Stimulated activated CD4-positive, alpha-beta T cell treated with anti-CD3 and anti-CD28 coated beads, Interleukin-1b, Interleukin-23, amount 100 ng/mL, for 4 hours (primary cell): ENCODE measurements around the gene UBAP2L.
"Not testable (repeated sequence)": the region's sequence is repeated elsewhere in the genome, so short reads cannot be mapped to it uniquely, and the experiment has no call there.

Source experiments
- DNase-seq, 2 donors: peaks; one replicate each; pipeline ENCODE4 v3.0.0-alpha.2; 2020; ENCODE audit warnings: low read depth in 2 of 2

The UBAP2L gene

DNA sequence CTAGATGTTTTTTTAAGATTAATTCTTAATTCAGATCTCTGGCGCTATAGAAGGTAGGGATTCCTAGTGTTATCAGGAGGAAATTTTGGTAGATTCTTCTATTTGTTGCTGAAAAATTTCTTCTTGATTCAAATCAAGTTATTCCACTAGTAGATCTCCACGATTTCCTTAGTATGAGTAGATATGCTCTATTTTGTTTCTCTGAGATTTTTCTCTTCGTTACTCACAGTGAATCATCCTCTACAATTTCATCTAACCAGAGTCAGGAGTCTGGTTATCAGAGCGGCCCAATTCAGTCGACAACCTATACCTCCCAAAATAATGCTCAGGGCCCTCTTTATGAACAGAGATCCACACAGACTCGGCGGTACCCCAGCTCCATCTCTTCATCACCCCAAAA is 32.9 kb downstream of the UBAP2L start:
- DNase-seq = no peak

GRCh38 chr1:154256686-154257085 is 35.9 kb downstream of the UBAP2L start:
- no peak for DNase-seq

DNA sequence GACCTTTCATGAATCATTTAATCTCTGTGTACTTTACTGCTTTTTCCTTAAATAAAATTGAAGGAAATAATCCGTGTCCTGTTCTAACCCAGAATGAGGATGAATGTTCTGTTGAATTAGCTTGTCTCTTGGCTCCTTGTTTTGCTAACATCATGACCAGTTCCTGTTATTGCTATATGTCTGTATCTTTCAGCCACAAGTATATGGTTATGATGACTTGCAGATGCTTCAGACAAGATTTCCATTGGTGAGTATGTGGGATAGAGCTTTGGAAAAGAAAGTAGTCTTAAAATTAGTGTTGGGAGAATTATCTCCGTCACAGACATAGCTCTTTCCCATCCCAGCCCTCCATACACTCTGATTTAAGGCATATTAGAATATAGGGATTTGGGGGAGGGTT is 38.0 kb downstream of the UBAP2L start:
- DNase-seq = no peak

GRCh38 chr1:154260127-154260526 is 39.4 kb downstream of the UBAP2L start:
- DNase-seq = no peak

- no peak for DNase-seq
Observed at GRCh38 chr1:154263465-154264332, 42.9 kb downstream of the UBAP2L start.

DNA sequence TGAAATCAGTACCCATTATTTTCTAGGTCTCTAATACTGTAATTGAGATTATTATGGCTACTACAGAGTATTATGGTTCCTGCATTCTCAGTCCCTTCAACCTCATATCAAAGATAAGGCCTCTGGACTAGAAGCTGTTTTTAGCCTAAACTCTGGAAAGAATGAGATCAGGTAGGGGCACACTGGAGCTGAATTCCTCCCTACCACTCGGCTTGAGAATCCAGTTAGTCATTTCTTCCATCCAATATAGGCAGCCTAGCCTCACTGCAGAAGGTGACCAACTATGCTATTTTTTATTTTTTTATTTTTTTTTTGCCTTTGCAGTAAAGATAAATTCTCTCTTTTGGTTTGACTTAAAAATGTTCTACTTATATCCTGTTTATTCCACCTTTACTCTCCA is 43.7 kb downstream of the UBAP2L start:
- DNase-seq = no peak

GRCh38 chr1:154265586-154265985 is 44.8 kb downstream of the UBAP2L start:
- DNase-seq = no peak

DNA sequence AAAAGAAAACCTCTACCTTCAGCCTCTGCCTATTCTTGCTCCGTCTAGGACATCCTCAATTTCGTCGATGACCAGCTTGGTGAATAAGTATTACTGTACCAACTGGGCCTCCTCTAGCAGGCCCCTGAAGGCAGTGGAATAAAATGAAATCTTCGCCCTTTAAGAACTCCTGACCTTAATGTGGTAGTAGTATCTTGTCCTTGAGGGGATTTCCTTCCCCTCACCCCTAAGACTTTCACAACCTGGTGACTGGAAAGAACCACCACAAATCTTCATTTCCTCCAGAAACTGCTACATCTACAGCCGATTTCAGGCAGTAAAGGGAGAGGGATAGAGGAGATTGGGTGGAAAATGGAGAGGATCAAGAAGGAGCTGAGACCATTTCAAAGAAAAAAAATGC is 50.1 kb downstream of the UBAP2L start:
- no peak for DNase-seq

DNA sequence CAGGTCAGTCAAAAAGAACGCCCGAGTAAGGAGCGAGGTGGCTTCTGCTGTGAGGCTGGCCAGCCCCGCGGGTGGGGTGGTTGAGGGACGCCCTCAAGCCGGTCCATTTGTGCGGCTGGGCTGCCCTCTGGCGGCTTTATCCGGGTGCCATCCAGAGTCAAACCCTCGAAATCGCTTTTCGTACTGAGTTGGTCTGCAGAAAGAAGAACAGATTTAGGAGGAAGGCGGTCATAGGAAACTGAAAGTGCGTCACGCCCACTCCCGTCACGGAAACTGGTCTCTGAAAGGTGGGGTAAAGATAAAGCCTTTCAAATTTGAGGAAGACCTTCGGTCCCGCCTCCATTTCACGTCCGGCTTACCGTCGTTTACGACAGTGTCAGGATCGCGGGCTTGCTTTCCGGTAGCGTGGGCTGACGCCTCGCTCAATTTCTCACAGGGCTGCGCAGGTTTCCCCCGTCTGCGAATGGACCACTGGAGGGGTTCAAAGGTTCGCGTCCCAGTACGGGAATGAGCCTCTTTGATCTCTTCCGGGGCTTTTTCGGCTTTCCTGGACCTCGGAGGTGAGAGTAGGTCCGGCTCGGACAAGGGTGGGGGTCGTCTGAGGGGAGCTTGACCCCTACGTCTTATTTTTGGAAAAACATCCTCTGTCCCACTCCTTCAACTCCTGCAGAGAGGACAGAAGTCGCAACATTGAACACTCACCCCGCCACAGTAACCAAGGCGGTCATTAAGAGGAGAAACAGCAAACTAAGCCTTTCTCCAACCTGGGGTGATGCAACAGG is 51.7 kb downstream of the UBAP2L start, which contains the start of gene HAX1:
Gene HAX1, plus strand, starts transcription at position 413 of the 782 bp plus-strand sequence. Its CDS starts 95 bp downstream, at position 508.
- peak; percentile 94 to 96 for DNase-seq

DNA sequence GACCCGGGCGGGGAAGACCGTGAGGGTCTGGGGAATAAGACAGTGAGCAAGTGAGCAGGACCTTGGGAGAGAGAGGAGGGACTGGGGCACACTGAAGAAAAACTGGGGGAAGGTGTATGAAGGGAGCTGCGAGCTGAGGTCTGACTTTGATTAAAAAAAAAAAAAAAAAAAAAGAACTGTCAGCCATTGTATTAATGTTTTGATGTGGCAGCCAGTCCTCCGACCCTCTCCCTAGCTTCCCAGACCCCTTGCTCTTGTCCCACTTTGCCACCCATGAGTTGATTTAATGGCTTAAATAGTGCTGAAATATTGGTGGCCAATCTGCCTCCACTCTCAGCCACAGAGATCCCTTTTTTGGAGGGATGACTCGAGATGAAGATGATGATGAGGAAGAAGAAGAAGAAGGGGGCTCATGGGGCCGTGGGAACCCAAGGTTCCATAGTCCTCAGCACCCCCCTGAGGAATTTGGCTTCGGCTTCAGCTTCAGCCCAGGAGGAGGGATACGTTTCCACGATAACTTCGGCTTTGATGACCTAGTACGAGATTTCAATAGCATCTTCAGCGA is 52.3 kb downstream of the UBAP2L start:
- no peak for DNase-seq

DNA sequence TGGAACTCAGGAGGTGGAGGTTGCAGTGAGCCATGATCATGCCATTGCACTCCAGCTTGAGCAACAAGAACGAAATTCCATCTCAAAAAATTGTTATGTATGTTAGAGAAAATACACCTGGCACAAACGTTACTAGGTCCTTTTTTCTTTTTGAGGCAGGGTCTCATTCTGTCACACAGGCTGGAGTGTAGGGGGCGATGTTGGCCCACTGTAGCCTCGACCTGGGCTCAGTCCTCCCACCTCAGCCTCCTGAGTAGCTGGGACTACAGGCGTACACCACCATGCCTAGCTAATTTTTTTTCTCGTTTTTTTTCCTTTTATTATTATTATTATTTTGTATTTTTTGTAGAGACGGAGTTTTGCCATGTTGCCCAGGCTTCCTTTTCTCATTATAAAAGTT is 56.0 kb downstream of the UBAP2L start:
- DNase-seq = no peak

DNA sequence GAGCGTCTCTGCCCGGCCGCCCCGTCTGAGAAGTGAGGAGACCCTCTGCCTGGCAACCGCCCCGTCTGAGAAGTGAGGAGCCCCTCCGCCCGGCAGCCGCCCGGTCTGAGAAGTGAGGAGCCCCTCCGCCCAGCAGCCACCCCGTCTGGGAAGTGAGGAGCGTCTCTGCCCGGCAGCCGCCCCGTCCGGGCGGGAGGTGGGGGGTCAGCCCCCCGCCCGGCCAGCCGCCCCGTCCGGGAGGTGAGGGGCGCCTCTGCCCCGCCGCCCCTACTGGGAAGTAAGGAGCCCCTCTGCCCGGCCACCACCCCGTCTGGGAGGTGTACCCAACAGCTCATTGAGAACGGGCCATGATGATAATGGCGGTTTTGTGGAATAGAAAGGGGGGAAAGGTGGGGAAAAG is 66.8 kb downstream of the UBAP2L start:
- DNase-seq = not testable (repeated sequence)

DNA sequence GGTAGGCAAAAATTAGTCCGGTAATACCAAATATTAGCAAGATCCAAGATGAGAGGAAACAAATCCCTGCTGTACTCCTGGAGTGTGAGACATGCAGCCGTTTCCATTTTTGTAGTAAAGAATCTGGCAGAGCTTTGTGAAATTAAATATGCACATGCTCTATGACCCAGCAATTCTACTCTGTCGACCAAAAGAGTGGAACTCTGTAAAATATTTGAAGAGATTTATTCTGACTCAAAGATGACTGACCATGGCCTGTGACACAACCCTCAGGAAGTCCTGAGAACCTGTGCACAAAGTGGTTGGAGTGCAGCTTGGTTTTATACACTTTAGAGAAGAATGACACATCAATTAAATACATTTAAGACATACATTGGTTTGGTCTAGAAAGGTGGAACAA is 67.9 kb downstream of the UBAP2L start:
- DNase-seq = no peak

DNA sequence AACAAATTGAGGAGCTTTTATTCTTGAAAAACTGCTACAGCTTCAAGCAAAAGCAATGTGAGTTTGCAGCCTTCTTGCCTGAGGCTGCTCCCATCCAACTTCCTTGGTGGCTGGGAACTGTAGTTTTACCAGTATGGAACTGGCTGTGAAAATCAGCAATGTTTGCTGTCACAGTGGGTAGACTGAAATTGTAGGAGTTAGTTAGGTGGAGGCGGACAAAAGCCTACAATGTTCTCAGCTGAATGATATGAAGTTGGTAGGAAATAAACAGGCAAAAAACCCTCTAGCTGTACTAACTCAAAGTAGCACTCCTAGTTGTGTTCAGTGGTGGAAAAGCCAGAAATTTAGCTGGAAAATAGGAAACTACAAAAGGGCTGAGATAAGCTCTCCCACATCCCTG is 70.2 kb downstream of the UBAP2L start:
- DNase-seq = no peak

DNA sequence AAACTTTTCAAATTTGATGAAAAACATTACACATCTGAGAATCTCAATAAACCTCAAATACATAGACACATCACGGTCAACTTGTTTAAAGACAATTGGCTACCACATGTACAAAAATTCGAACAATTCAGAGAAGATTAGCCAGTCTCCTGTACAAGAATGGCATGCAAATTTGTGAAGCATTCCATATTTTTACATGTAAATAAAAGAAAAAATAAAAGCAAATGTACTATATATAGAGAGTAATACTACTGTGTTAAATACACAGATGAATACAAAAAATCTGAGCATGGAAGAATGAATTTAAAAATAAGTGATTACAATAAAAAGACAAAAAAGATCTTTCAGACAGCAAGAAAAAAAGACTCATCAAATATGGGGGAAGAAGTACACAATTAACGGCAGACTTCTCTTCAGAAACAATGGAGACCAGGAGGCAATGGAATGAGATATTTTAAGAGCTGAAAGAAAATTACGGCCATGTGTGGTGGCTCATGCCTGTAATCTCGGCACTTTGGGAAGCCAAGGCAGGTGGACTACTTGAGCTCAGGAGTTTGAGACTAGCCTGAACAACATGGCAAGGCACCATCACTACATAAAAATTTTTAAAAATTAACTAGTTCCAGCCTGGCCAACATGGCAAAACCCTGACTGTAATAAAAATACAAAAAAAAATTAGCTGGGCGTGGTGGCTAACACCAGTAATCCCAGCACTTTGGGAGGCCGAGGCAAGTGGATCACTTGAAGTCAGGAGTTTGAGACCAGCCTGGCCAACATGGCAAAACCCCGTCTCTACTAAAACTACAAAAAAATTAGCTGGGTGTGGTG is 74.9 kb downstream of the UBAP2L start:
- no peak for DNase-seq

DNA sequence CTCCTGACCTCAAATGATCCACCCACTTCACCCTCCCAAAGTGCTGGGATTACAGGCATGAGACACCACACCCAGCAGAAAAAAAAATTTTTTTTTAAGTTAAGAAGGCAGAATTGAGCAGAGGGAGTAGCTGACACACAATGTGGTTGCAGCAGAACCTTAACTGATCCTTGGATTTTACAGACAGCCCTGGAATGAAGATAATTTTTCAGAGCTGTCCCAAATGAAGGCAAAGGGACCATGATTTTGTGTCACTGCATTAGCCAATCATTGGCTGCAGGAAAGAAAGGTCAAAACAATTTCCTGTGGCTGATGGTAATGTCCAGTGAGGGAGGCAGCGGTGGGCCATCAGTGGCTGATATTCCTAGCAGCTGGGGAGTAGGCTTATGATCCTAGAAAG is 80.8 kb downstream of the UBAP2L start:
- DNase-seq = no peak

- no peak for DNase-seq
Observed at GRCh38 chr1:154304664-154305337, 84.0 kb downstream of the UBAP2L start.

GRCh38 chr1:154306151-154306550 is 85.4 kb downstream of the UBAP2L start:
- DNase-seq = no peak

- DNase-seq = not testable (repeated sequence)
Observed at GRCh38 chr1:154307670-154308270, 87.0 kb downstream of the UBAP2L start.

- DNase-seq = not testable (repeated sequence)
Observed at GRCh38 chr1:154309136-154309535, 88.4 kb downstream of the UBAP2L start.
